Activated CD8-positive, alpha-beta memory T cell treated with anti-CD3 and anti-CD28 coated beads, Interleukin-2, amount 50 U/mL, for 24 hours (primary cell): ENCODE measurements around the gene PCBP3.
"Not testable (repeated sequence)": the region's sequence is repeated elsewhere in the genome, so short reads cannot be mapped to it uniquely, and the experiment has no call there.

Experiments used
- DNase-seq: peaks from one replicate; pipeline ENCODE4 v3.0.0-alpha.2; 2020; ENCODE audit errors: extremely low read depth

Gene PCBP3

DNA sequence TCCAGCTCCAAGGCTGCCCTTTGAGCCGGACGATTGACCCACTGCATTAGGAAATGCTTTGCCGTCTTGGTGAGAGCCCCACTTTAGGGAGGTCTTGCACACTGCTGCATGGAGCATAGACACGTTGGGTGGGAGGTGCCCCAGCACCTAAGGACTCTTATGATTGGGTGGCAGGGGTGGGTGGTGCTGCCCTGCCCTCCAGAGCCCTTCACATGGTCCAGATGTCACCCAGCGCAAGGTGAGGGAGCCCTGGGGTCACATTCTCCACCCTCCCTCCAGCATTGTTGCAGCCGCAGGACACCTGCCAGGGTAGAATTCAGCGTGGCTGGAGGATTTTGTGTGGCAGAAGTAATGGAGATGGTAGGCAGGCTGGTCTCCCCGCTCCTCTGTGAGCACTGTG, 200.7 kb downstream of the PCBP3 start:
- no peak for DNase-seq

DNA sequence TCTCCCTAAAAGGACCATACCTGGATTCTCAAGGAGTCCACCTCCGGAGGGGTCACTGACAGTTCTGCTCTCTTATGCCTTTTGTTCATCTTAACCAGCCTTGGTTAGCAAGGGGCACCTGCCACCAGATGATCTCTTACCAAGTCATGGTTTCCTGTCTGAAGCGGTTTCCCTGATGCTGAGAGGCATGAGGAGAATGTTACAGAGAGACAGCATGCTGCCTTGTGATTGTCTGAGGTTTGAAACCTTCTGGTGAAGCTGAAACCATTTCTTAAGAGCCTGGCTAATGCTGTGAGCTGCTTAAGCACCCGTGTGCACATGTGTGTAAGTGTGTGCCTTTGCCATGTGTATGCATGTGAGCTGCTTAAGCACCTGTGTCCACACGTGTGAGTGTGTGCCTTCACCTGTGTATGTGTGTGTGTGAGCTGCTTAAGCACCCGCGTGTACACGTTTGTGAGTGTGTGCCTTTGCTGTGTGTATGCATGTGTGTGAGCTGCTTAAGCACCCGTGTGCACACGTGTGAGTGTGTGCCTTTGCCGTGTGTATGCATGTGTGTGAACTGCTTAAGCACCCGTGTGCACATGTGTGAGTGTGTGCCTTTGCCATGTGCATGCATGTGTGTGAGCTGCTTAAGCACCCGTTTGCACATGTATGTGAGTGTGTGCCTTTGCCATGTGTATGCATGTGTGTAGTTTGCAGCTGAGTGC, 201.7 kb downstream of the PCBP3 start:
- DNase-seq: no peak

- no peak for DNase-seq
Observed at GRCh38 chr21:45845770-45846090, 202.2 kb downstream of the PCBP3 start.

- DNase-seq: no peak
Observed at GRCh38 chr21:45846373-45847160, 203.0 kb downstream of the PCBP3 start.

DNA sequence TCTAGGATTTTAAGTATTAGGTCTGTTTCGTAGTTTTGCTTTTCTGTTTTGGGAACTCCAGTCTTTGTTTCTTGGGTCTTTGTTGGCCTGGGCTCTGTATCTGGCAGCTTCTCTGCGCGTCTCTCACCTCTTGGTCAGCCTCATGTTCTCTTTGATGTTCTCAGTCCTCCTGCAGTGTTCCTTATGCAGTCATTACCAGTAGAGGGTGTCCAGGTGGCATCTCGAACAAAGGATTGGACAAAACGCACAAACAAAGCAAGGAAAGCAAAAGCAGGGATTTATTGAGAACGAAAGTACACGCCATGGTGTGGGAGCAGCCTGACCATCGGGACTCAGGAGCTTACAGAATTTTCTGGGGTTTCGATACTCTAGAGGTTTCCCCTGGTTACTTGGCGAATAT, 204.3 kb downstream of the PCBP3 start:
- no peak for DNase-seq

DNA sequence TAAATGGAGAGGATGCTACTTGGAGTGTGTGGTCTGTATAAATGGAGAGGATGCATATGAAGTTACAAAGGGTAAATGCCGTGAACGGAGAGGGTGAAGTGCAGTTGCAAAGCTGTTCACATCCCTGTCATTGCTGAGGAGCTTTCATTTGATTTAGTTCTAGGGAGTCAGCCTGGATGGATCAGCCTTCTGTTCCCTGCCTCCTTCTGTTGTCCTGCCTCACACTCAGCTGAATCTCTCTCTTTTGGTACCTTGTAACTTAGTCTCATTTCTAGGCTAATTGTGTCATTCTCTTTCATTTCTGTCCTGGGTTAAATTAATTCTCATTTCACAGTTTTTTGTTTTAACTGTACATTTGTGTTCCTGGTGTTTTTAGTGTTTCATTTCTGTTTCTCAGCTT, 204.8 kb downstream of the PCBP3 start:
- no peak for DNase-seq

GRCh38 chr21:45848805-45849204, 205.3 kb downstream of the PCBP3 start:
- no peak for DNase-seq

DNA sequence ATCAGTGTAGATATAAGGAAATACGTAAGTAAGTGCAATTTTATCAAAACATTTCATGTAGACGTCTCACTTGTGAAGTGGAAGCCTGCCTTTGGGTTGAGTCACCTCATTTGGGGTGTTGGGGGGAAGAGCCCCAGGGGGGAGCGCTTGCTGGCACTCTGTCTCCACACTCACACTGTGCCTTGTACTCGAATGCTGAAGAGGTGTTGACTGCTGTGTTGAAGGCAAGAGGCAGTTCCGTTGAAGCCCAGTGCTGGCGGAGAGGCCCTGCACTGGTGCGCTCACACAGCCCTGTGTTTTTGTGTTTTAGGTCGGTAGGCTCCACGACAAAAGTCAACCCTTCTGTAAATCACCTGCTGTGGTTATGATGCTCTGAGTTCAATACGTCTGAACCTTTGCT, 206.1 kb downstream of the PCBP3 start:
- DNase-seq: no peak

DNA sequence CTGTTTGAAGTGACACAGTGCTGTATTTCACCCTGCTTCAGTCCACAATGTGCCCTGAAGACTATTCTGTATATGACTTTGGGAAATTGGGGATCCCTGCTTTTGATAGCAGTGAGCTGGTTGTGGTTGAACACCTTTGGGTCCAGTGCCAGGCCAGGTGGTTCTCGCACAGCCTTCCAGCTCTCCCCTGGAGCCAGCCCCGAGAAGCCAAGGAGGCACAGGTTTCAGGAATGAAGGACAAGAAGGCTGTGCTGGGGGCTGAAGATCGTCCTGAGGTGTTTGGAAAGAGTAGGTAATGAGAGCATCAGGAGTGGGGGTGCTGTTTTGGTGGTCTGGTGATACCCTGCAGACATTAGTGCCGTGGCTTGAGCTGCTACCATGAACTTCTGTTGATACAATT, 206.7 kb downstream of the PCBP3 start:
- DNase-seq: no peak

DNA sequence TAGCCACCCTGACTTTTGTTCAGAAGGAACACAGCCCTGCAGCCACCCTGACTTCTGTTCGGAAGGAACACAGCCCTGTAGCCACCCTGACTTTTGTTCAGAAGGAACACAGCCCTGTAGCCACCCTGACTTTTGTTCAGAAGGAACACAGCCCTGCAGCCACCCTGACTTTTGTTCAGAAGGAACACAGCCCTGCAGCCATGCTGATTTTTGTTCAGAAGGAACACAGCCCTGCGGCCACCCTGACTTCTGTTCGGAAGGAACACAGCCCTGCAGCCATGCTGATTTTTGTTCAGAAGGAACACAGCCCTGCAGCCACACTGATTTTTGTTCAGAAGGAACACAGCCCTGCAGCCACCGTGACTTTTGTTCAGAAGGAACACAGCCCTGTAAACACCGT, 208.9 kb downstream of the PCBP3 start:
- not testable (repeated sequence) for DNase-seq

- DNase-seq: no peak
Observed at GRCh38 chr21:45852886-45853400, 209.4 kb downstream of the PCBP3 start.

- no peak for DNase-seq
Observed at GRCh38 chr21:45853703-45854342, 210.3 kb downstream of the PCBP3 start.

- DNase-seq: no peak
Observed at GRCh38 chr21:45854690-45855247, 211.2 kb downstream of the PCBP3 start.

DNA sequence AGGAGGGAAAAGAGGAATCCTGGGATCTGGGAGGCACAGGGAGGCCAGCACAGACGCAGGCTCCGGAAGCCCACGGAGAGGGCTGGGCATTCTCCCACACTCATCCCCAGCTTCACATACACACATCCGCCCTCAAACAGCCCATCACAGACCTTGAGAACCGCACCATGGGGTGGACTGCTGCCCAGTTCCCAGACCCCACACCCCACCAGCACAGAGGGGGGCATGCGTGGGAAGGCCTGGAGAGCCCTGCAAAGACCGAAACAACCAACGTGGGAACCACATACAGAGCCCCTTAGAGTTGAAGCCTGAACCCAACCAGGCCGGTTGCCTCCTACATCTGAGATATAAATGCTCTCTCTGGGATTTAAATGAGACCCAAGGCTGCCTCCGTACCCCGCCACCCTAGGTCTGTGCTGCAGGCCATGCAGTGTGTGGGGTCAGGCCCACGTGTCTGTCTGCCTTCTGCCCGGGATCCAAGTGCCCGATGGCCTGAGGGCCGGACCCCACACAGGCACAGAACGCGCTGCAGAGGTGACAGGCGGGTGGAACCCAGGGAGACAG, 211.8 kb downstream of the PCBP3 start:
- no peak for DNase-seq

- no peak for DNase-seq
Observed at GRCh38 chr21:45856442-45856841, 212.9 kb downstream of the PCBP3 start.

- no peak for DNase-seq
Observed at GRCh38 chr21:45856906-45857305, 213.4 kb downstream of the PCBP3 start.

- no peak for DNase-seq
Observed at GRCh38 chr21:45857761-45858160, 214.2 kb downstream of the PCBP3 start.

GRCh38 chr21:45858180-45858579, 214.7 kb downstream of the PCBP3 start:
- DNase-seq: no peak

GRCh38 chr21:45859041-45859761, 215.7 kb downstream of the PCBP3 start:
- no peak for DNase-seq

- DNase-seq: no peak
Observed at GRCh38 chr21:45859762-45860357, 216.3 kb downstream of the PCBP3 start.
